DMS 273 (cell line): ENCODE data around the gene CCDC136.

Experiments used
- DNase-seq: peaks from one replicate; lab custom pipeline; 2025; ENCODE audit not compliant: unreplicated experiment; lab: John Stamatoyannopoulos, UW

CCDC136 gene

DNA sequence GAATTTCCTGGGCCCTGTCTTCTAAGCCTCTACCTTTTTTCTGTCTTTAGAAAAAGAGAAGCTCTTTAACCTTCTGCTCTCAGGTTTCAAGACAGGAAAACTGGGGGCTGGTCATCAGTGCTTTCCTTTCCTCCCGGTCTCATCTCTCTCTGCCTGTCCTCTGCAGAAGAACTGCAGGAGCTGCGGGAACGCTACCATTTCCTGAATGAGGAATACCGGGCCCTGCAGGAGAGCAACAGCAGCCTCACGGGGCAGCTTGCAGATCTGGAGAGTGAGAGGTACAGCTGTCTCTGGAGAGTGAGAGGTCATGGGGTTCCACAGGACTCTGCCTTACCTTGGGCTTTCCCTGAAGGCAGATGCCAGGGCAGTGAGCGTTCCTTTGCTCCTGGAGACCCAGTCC is 12.7 kb downstream of the CCDC136 start:
- no peak for DNase-seq

DNA sequence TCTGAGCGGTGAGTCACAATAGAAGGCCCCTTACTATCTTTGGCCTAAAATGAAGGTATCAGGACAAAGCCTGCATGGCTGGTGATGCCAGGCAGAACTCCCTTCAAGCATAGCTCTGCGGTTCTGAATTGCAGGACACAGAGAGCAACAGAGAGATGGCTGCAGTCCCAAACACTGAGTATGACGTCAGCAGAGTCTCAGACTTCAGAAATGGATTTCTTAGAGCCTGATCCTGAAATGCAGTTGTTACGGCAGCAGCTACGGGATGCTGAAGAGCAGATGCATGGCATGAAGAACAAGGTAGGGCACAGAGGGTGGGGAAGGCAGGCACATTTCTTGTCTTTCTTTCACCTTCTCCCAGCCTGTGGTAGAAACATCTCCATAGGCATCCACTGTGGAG is 13.5 kb downstream of the CCDC136 start:
- DNase-seq = no peak

DNA sequence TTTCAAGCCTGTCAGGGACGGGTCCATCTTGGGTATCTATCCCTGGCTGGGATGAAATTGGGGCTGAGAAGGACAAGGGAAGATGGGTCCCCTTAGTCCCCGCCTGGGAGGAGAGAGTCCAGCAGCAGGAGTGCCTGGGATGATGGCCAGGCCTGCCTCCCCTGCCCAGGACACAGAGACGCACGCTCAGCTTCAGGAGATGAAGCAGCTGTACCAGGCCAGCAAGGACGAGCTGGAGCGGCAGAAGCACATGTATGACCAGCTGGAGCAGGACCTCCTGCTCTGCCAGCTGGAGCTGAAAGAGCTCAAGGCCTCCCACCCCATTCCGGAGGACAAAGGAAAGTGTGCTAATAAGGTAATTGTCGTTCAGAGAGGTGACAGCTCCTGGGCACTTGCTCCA is 15.4 kb downstream of the CCDC136 start:
- peak; percentile 44 for DNase-seq

DNA sequence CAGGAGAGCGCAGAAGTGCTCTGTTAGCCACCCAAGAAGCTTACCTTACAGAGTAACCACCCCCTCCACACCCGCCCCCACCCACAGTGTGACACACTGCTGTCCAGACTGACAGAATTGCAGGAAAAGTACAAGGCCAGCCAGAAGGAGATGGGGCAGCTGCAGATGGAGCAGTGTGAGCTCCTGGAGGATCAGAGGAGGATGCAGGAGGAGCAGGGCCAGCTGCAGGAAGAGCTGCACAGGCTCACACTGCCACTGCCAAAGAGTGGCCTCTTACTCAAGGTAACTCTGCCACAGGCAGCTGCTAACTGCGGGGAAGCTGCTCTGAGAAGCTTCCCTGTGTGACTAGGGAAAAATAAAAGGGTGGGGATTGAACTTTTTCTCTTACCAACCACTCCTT is 17.6 kb downstream of the CCDC136 start:
- no peak for DNase-seq

DNA sequence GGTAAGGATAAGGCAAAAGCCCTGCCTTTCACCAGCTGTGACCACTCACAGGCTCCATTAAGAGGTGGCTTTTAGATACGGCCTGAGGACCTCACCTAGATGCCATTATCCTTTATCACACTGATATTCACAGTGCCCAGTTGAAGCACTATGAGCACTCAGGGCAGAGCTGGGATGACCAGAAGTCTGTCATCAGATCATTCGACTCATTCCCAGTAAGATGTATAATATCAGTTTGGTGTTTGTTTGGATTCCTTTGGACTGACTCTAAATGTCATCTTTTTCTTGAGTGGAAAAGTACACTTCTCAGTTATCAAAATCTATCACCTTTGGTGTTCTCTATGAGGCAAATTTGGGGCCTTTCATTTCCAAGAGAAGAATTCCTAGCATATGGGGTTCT is 18.7 kb downstream of the CCDC136 start:
- DNase-seq = no peak

DNA sequence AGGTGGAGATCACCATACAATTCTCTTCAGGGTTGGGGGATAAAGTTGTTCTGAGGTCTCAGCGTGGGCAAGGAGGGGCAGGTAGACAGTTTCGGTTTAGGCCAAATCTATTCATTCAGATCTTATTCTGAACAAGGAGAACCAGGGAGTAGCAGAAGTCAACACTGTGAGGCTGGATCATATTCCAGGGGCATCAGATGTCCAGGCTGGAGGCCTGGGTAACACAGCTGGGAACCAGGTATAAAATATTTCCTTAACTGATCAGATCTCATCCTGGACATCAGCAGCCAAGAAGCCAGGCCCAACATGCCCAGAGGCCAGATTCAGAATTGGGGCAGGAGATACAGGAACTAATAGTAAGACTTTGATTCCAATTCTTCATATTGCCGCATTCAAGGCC is 19.2 kb downstream of the CCDC136 start:
- DNase-seq = no peak

DNA sequence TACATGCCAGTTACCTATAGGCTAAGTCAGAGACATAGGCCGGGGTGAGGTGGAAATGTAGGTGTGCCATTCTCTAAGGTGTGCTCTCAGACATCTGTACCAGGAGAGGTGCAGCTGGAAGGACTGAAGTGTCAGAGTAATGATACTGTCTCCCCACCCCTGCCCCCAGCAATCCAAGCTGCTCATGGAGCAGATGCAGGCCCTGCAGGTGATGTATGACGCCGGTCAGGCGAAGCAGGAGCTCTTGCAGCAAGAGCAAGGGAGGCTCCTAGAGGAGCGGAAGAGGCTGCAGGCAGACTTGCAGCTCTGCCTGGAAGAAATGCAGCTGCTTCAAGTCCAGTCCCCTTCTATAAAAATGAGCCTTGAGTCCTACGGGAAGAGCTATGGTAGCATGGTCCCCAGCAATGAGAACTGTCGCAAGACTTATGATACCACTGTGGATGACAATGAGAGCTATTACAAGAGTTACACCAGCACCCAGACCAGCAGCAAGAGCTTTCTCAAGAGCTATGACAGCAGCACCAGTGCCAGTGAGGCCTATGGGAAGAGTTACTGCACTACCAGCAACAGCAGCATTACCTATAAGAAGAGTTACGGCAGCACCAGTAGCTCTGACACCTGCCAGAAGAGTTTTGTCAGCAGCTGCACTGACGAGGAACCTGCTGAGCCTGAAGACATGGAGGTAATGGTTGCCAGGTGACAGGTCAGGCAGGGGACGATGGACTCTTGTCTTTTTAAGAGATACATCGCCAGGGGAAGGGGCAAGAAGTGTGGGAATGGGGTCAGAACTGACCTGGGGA is 20.1 kb downstream of the CCDC136 start:
- DNase-seq = no peak

DNA sequence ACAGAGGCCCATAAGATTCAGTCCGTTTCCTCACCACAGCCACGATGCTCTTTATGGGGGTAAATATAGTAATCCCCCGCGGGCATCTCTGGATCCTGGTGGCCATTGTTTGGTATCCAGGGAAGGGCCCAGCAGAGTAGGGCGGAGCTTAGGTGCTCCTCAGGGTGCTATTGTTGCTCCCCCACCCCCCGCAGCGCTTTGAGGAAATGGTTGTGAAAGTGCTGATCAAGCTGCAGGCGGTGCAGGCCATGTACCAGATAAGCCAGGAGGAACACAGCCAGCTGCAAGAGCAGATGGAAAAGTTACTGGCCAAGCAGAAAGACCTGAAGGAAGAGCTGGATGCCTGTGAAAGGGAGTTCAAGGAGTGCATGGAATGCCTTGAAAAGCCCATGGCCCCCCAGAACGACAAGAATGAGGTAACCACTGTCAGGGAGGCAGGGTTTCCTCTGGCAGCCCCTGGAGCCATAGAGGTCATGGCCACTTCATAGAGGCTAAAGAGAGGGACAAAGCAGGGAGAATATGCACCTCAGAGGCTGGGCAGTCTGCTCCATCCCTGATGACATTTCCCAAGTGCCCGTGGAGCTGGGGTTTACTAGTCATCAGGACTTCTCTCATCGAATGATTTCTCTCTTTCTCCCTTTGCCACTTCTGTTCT is 20.9 kb downstream of the CCDC136 start:
- no peak for DNase-seq

DNA sequence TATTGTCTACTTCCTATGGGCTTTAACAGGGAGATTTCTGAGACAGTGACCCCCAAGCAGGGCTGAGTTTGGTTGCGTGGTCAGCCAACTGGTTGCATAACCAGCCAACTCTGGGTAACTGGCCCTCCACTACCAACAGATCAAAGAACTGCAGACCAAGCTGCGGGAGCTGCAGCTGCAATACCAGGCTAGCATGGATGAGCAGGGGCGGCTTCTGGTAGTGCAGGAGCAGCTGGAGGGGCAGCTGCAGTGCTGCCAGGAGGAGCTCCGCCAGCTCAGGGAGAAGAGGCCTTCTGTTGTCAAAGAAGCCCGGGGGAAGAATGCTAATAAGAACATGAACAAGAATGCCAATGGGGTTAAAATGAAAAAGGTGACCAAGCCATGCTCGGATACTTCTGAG is 22.7 kb downstream of the CCDC136 start:
- peak; percentile 90 for DNase-seq

DNA sequence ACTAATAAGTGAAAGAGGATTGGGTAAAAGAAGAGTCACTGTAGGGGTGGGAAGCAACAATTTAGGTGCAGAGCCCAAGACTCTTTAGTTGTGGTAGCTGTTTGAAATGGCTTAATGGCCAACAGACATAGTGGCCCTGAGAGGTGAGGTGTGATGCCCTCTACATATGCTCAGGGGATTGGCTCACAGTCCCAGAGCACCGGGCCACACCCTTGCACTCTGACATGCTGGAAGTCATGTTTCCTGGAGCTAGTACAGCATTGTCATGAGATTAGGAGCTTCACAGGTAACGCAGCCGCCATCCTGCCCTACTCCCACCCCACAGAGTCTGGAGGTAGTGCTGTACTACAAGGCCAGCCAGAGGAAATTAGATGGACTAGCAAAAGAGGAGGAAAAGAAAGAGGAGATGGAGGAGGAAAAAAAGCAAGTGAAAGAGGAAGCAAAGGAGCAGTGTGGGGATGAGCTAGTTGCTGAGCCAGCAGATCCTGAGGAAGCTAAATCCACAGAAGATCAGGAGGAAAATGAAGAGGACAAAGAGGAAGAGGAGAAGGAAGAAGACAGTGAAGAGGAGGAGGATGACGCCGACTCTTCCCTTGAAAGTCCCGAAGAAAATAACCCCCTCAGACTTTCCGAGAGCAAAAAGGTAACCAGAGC is 23.6 kb downstream of the CCDC136 start:
- no peak for DNase-seq

DNA sequence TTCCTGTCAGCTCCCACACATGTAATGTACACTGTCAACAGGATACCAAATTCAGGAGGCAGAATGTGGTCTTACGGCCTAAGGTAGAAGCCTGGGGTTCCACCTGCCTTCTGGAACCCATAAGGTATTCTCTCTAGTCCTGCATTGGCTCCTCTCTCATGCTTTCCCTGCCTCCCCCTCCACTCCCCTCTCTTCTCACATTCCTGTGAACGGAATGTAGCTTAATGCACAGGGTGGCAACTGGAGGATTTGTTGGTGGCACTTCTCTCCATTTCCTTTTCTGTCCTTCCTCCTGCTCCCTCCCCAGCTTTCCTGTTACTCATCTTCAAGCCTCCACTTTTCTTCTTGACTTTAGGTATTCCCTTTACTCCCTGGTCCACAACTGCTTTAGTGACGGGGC is 26.9 kb downstream of the CCDC136 start:
- no peak for DNase-seq

DNA sequence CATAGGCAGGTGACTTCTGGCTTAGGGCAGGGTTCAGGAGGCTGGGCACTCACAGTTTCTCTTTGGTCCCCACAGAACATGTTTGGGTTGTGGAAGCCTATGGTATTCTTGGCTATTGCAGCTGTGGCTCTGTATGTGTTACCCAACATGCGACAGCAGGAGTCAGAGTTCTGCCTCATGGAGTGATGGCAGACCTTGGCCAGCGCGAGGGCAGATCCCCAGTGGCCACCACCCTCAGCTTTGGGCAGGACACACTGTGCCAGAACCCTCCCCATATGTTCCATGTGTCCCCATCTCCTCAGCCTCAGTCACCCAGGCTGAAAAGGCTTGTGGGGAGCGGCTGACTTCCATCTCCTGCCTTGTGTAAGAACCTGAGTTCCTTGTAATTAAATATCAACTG is 30.0 kb downstream of the CCDC136 start:
- DNase-seq = no peak

DNA sequence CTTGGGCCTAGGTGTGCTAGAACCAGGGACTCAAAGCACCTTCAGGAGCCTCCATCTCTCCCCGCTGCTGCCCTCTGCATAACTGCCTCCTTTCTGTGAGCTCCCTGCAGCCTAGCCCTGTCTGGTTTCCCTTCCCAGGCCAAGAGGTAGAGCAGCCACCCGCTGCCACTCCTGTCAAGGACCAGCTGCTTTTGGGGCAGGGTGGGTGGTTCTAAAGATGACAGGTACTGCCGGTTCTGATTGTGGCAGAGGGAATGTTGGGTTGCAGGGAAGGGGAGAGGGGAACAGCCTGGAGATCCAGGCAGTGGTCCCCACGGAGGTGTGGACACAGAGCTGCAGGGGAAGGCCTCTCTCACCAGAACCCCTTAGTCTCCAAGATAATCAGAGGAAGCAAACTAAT is 34.7 kb downstream of the CCDC136 start:
- no peak for DNase-seq

DNA sequence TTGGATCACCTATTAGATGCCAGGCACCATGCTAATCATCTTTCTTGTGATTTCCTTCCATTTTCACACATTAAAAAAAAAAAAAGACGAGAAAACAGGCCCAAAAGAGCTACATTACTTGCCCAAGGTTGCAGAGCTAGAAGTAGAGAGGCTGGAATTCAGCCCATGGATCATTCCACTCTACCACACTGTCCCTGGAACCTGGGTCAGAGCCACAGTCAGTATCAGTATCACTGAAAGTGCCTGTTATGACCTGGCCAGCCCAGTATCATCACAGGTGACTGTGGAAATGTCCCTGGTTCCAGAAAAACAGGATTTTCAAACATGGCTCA is 35.1 kb downstream of the CCDC136 start:
- DNase-seq = no peak

DNA sequence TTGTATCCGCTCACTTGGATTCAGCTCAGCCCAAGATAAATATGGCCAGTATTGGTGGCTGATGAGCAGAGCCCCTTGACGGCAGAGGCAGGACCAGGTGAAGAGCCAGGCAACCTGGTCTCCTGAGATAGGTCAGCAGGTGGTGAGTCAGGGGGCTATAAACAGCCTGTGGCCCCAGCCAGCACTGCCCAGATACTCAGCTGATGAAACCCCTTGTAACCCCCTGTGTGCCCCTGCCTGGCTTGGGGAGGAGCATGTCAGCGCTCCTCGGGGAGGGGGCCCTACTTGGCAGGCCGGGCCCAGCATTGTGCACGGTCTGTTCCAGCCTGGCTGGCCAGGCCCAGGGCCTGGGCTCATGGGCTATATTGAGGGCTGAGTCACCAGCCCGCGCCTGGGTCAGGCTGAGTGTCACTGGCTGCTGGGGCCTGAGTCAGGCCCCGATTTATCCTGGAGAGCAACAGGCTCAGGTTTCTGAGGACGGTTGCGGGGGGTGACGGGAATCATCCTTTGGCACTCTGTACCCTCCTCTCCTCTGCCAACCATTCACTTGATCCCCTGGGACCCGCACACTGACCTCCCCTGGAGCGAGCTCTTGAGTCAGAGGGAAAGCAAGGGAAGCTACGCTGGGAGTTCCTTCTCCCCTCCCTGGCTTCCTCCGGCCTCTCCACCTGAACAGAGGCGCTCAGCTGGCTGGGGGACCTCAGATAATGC is 35.6 kb downstream of the CCDC136 start:
- peak; percentile 49 for DNase-seq

DNA sequence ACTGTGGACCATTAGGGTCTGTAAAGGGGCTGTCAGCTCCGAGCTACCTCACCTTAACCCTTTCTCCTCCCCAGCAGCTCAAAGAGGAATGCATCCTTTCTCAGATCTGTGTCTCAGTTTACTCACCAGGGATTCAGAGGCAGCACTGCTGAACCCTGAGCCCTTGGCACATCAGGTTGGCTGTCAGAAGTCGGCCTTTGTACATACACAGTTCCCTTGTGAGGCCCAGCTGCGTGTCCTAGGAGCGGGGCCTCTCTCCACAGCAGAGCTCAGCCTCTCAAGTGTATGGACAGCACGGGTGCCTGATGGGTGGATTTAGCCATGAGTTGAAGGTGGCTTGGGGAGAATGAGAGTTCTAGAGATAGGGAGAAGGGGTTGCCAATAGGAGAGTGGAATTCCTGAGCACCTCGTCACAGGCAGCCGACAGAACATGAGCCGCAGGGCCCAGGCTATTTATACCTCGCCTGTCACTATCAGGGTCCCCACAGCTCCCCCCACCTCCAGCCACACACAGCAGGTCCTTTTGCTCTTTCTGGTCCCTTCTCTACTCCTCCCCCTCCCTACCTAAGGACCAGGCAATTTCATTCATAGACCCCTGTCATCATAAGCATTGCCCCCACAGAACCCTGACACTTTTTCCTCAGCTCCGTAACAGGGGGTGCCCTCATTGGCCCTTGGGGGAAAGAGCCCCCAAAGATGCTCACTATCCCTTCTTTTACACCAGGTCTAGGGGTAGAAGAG is 36.4 kb downstream of the CCDC136 start:
- DNase-seq = peak; percentile 42

DNA sequence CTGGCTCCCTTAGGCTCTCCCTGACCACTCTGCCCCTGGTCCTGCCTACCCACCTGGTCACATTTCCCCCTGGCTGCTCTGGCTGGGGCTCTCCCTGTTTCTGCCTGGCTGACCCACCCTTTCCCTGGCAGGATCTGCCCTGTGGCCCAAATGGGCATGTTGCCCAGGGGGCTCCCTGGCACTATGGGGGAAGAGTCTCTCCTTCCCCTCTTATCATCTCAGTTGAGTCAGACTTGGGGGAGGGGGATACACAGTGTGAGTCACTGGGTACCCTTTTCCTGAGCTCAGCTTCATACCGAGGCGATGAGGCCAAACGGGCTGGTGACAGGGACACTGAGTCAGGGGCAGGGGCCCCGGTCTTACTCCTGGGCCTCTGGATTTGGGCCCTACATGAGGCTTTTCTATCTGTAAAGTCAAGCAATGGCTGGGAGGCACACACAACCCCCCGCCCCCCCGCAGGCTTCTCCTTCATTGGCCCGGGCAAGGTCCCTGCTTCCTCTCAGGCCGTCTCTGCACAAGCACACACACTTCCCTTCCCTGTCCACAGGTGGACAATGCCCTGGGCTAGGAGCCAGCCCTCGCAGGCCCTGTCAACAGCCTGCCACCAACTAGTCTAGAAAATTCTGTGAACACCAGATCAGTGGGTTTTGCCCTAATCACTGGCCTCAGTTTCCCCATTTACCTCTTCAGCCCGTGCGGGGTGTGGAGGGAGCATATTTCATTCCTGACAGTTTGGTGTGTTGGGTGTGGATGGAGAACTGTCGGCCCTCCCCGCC is 37.8 kb downstream of the CCDC136 start:
- DNase-seq = no peak

DNA sequence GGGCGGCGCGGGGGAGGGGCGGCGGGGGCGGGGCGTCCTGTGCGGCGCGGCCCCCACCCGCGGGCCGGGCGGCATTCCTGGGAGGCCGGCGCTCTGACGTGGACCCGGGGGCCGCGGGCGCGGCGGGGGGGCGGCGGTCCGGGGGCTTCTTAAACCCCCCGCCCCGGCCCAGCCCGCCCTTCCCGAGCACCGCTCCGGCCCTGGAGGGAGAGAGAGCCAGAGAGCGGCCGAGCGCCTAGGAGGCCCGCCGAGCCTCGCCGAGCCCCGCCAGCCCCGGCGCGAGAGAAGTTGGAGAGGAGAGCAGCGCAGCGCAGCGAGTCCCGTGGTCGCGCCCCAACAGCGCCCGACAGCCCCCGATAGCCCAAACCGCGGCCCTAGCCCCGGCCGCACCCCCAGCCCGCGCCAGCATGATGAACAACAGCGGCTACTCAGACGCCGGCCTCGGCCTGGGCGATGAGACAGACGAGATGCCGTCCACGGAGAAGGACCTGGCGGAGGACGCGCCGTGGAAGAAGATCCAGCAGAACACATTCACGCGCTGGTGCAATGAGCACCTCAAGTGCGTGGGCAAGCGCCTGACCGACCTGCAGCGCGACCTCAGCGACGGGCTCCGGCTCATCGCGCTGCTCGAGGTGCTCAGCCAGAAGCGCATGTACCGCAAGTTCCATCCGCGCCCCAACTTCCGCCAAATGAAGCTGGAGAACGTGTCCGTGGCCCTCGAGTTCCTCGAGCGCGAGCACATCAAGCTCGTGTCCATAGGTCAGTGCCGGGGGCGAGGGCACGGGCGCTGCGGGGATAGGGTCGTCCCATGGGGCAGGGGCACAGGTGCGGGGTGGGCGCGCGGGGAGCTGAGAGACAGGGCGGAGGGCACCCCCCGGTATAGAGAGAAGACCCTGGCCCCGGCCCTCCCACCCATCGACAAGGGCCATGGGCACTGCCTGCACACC is 38.7 kb downstream of the CCDC136 start, which contains the start of gene FLNC:
Gene FLNC, plus strand, starts transcription at position 176 of the 947 bp plus-strand sequence. Its CDS starts 232 bp downstream, at position 408.
- DNase-seq = no peak
